Activated T-helper 9 cell treated with anti-CD3 and anti-CD28 coated beads, Interleukin-2, amount 50 U/mL, for 16 hours (primary cell): ENCODE data around the gene OSTN.

Source experiments
- DNase-seq: peaks from one replicate; pipeline ENCODE4 v3.0.0-alpha.2; 2020; ENCODE audit warnings: low read depth

The OSTN gene

DNA sequence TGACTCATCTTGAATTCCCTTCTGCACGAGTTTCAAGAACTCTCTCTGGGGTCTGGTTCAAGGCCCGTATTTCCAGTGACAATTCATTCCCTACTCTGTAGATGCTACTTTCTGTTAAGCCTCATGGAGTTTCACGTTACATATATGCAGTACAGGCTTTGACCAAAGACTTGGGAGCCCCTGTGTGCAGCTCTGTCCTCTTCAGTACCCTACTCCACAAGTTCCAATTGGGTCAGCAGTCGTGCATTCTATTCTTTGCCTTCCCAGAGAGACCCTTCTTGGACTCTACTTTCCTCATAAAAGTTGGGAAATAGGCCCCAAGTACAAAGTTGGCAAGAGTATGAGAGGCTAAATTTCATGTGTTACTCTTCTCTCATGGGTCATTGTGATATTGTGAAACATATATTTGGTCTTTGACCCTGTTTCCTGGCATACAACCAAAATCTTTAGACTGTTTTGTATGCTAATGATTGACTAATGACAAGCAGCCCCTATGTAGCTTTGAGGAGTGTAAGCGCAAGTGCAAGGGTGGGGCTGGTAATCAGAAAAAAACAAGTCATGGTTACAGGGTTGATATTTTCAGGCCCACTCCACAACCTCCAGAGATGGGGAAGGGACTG, 115.2 kb downstream of the OSTN start:
- no peak for DNase-seq
